ENCODE data around the gene NEB.

- no peak for TF ChIP-seq CTCF (IDR thresholded peaks at IDR 0.05)
- no peak for TF ChIP-seq EP300 (IDR thresholded peaks at IDR 0.05)
- no peak for TF ChIP-seq POLR2A (IDR thresholded peaks at IDR 0.05)
Observed at GRCh38 chr2:151644580-151644979, 89.7 kb downstream of the NEB start.
